Measurements from ENCODE around the gene PRELP. TPM values are rescaled to one million over a fixed set of nuclear protein-coding genes. Genes with fewer than 3 reads are reported as not detected.
A peak's percentile ranks its signal among the peaks of the same experiment; 100 is the strongest.

The PRELP gene
- total and polyA plus RNA-seq, 10 of the 15 experiments (the other 5 are each of a cell fraction or from before 2014, with no cell fraction given), result 0.03 to 0.05 TPM; not detected in 8

DNA sequence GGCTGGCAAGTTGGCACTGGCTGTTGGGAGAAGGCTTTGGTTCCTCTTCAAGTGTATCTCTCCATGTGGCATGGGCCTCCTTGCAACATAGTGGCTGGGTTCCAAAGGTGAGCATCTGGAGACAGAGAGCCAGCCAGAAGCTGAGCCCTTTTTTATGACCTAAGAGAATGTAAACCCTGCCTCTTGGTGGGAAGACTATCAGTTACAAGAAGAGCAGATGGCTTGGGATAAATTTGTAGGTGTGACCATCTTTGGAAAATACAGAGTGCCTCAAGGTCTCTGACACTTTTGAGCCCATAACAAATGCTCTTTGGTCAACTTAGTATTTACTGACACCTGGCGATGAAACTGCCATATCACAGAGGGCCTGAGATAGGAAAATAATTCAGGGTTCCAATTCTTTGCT, 31.4 kb upstream of the PRELP start:
- peak; percentile 32; the same call in 1 of the 3 replicates for ATAC-seq
- CTCF ChIA-PET, result interaction anchor here (0.7 to 10.1 kb wide), 5 partner anchors 15 to 174 kb away, joined by 4 to 429 read pairs (median 37); no protein-coding TSS in a partner anchor
- WGBS (ENCODE audit: insufficient coverage, insufficient replicate concordance, low lambda C conversion rate, missing lambda C conversion rate), result 6% methylated on average over 1 of the region's 1 CpG

More for the DNA sequence above, 31.4 kb upstream of the PRELP start:
- Histone ChIP-seq H3K9ac (ENCODE audit: control insufficient read depth, insufficient read depth, low read length) (no peak overlapping the region), H3K36me3 (ENCODE audit: control insufficient read depth in 2 of 2, insufficient read depth in 2 of 2, low read length in 1 of 2) (no peaks in the 10 kb centered on the region), H3K9me3 (replicated peaks; ENCODE audit: control insufficient read depth, insufficient read depth, low read length) (no peaks in the 10 kb centered on the region; the same call in 2 of the 3 replicates), H3K27ac (ENCODE audit: control insufficient read depth, insufficient read depth) (no peak overlapping the region), H3K4me1 (ENCODE audit: control insufficient read depth, insufficient read depth, low read length) (no peaks in the 10 kb centered on the region), H2AFZ (ENCODE audit: control insufficient read depth, low read depth, low read length) (no peak overlapping the region), H3K27me3 (replicated peaks in 1 of 2; ENCODE audit: control insufficient read depth in 2 of 2, insufficient read depth in 2 of 2, low read length in 1 of 2) (peaks cover 0 to 3% of the 10 kb centered on the region in 2 experiments; a peak in 2 of 4 replicates), H4K20me1 (ENCODE audit: control insufficient read depth, insufficient read depth) (no peaks in the 10 kb centered on the region), H3K4me3 (no peak overlapping the region), H3K4me2 (ENCODE audit: control insufficient read depth, insufficient read depth) (no peak overlapping the region), H3K79me2 (ENCODE audit: control insufficient read depth, insufficient read depth, low read length) (no peaks in the 10 kb centered on the region)
- RAD21 ChIA-PET (ENCODE audit: unreplicated experiment), result interaction anchor here (12.1 kb wide), 1 partner anchor 101 kb away, joined by 259 read pairs; no protein-coding TSS in a partner anchor
- SMC1A ChIA-PET (ENCODE audit: uncharacterized antibody, unreplicated experiment), result interaction anchor here (1.6 to 10.3 kb wide), 5 partner anchors 19 to 176 kb away, joined by 4 to 295 read pairs (median 14); no protein-coding TSS in a partner anchor
- FAIRE-seq (no peak), DNase-seq (ENCODE audit: low read depth, low spot score) (no peak)
- TF ChIP-seq, protein P1, sequence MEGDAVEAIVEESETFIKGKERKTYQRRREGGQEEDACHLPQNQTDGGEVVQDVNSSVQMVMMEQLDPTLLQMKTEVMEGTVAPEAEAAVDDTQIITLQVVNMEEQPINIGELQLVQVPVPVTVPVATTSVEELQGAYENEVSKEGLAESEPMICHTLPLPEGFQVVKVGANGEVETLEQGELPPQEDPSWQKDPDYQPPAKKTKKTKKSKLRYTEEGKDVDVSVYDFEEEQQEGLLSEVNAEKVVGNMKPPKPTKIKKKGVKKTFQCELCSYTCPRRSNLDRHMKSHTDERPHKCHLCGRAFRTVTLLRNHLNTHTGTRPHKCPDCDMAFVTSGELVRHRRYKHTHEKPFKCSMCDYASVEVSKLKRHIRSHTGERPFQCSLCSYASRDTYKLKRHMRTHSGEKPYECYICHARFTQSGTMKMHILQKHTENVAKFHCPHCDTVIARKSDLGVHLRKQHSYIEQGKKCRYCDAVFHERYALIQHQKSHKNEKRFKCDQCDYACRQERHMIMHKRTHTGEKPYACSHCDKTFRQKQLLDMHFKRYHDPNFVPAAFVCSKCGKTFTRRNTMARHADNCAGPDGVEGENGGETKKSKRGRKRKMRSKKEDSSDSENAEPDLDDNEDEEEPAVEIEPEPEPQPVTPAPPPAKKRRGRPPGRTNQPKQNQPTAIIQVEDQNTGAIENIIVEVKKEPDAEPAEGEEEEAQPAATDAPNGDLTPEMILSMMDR (IDR thresholded peaks at IDR 0.05 in 2 of 3, conservative IDR thresholded peaks at IDR 0.05 in 1 of 3; ENCODE audit: control insufficient read depth in 2 of 3, extremely low read depth in 1 of 3, insufficient read depth in 1 of 3, low read depth in 3 of 3, low read length in 3 of 3), result peak in 2 of 3 experiments; percentile 18 to 40; a peak in 2 of 6 replicates
- no peak for TF ChIP-seq ASH2L (IDR thresholded peaks at IDR 0.05; ENCODE audit: borderline replicate concordance, low read depth)
- TF ChIP-seq POLR2AphosphoS2 (IDR thresholded peaks at IDR 0.05; ENCODE audit: low read depth, low read length), result no peak
- TF ChIP-seq SMARCA5 (IDR thresholded peaks at IDR 0.05), result no peak
- TF ChIP-seq NFXL1 (IDR thresholded peaks at IDR 0.05; ENCODE audit: borderline replicate concordance), result no peak
- peak; percentile 65 for TF ChIP-seq RAD21 (IDR thresholded peaks at IDR 0.05; ENCODE audit: insufficient read depth, low read depth, low read length)
- TF ChIP-seq SMC3 (IDR thresholded peaks at IDR 0.05; ENCODE audit: borderline replicate concordance, low read length), result peak; percentile 65; the same call in 1 of the 2 replicates
- POLR2A ChIA-PET, result interaction anchor here (1.0 kb wide), 1 partner anchor 44 kb away, joined by 3 read pairs; no protein-coding TSS in a partner anchor
- intact Hi-C loops (cut with micrococcal nuclease; ENCODE audit: unreplicated experiment), result loop anchor here (1.0 to 5.0 kb wide), 3 partner anchors 43 to 172 kb away; no protein-coding TSS in a partner anchor
- no TSS peak for BruUV-seq (replicated peaks)
- in situ Hi-C loops (cut with MboI), result loop anchor here (5.0 kb wide), 2 partner anchors 102 to 172 kb away; no protein-coding TSS in a partner anchor

All from GM12878 (cell line).